Sigmoid colon (tissue), 4 donors: ENCODE data around the gene DBI.

Experiments
- CTCF ChIP-seq, 4 experiments: fragments of 450-650 bp in 3 of 4; fragments of 200-600 bp in 1 of 4; IDR thresholded peaks; one replicate each; pipeline ENCODE4 v1.5.1; 2016 to 2019; ENCODE audit warnings: antibody characterized with exemption in 4 of 4, mild to moderate bottlenecking in 3 of 4, moderate library complexity in 2 of 4
- EP300 ChIP-seq, 4 donors: sonication (generic); formaldehyde crosslinking; IDR thresholded peaks; one replicate each; pipeline ENCODE4 v1.6.1; 2017; ENCODE audit warnings: antibody characterized with exemption in 4 of 4

GRCh38 chr2:119397196-119397595, 30.4 kb downstream of the DBI start:
- TF ChIP-seq EP300 (IDR thresholded peaks at IDR 0.05) (no peak), CTCF (IDR thresholded peaks at IDR 0.05) (no peak)
